PC-9 (cell line): ENCODE data around the gene PLA2G15. TPM values are rescaled to one million over a fixed set of nuclear protein-coding genes. Genes with fewer than 3 reads are reported as not detected.

ENCODE experiments used
- BruUV-seq: library from RNA; stranded (reverse); fragments of 400-500 nt; replicated peaks from 2 replicates; lab custom pipeline; 2021; lab: Mats Ljungman, UMichigan
- CTCF ChIA-PET: fragments of 300-600 bp; sonication (Branson Sonifier 250); formaldehyde crosslinking; loops from one replicate; lab custom pipeline; 2022; ENCODE audit warnings: antibody characterized with exemption; lab: Charles Lee
- POLR2A ChIA-PET: fragments of 300-600 bp; sonication (Branson Sonifier 250); formaldehyde crosslinking; loops from one replicate; lab custom pipeline; 2022; ENCODE audit warnings: antibody characterized with exemption; ENCODE audit not compliant: unreplicated experiment; lab: Charles Lee
- DNase-seq, 2 experiments: peaks; one replicate each; pipeline versions ENCODE4 v3.0.0 to v3.0.0-alpha.2; 2015 to 2022; ENCODE audit warnings: mixed read lengths in 1 of 2
- H2AFZ ChIP-seq: fragments of 200-600 bp; sonication (generic); 2 replicates; pipeline ENCODE4 v1.8.1; 2017; ENCODE audit warnings: antibody characterized with exemption
- H3F3A ChIP-seq: fragments of 200-600 bp; sonication (generic); 2 replicates; pipeline ENCODE4 v1.8.1; 2017; ENCODE audit warnings: antibody characterized with exemption, mild to moderate bottlenecking, low read depth; ENCODE audit not compliant: insufficient read depth
- H3K27ac ChIP-seq: fragments of 200-600 bp; sonication (generic); 2 replicates; pipeline ENCODE4 v1.6.1; 2016; ENCODE audit warnings: mixed run types
- H3K27me3 ChIP-seq: fragments of 200-600 bp; sonication (generic); 2 replicates; pipeline ENCODE4 v1.6.1; 2016; ENCODE audit warnings: low read depth, mixed run types; ENCODE audit not compliant: insufficient read depth
- H3K36me3 ChIP-seq: fragments of 200-600 bp; sonication (generic); 2 replicates; pipeline ENCODE4 v1.6.1; 2016; ENCODE audit warnings: low read depth, mixed run types
- H3K4me1 ChIP-seq: fragments of 200-600 bp; sonication (generic); replicated peaks from 2 replicates; pipeline ENCODE4 v1.6.1; 2016; ENCODE audit warnings: mixed run types; ENCODE audit not compliant: insufficient read depth
- H3K4me2 ChIP-seq: fragments of 200-600 bp; sonication (generic); 2 replicates; pipeline ENCODE4 v1.6.1; 2017; ENCODE audit warnings: mixed run types
- H3K4me3 ChIP-seq: fragments of 200-600 bp; sonication (generic); 2 replicates; pipeline ENCODE4 v1.6.1; 2016; ENCODE audit warnings: mixed run types
- H3K79me2 ChIP-seq: fragments of 200-600 bp; sonication (generic); 2 replicates; pipeline ENCODE4 v1.6.1; 2017; ENCODE audit warnings: low read depth, mixed run types
- H3K9me2 ChIP-seq: fragments of 200-600 bp; sonication (generic); 2 replicates; pipeline ENCODE4 v1.8.1; 2017; ENCODE audit warnings: mild to moderate bottlenecking; ENCODE audit not compliant: insufficient read depth
- H3K9me3 ChIP-seq: fragments of 200-600 bp; sonication (generic); 2 replicates; pipeline ENCODE4 v1.8.1; 2016; ENCODE audit warnings: low read depth; ENCODE audit not compliant: insufficient read depth
- H4K20me1 ChIP-seq: fragments of 200-600 bp; sonication (generic); 2 replicates; pipeline ENCODE4 v1.8.1; 2017; ENCODE audit not compliant: insufficient read depth
- CTCF ChIP-seq: fragments of 200-600 bp; sonication (generic); conservative IDR thresholded peaks from 2 replicates; pipeline ENCODE4 v1.6.1; 2017; ENCODE audit warnings: mixed run types, antibody characterized with exemption, mild to moderate bottlenecking, moderate library complexity
- EZH2 ChIP-seq: fragments of 200-600 bp; sonication (generic); IDR thresholded peaks from 2 replicates; pipeline ENCODE4 v1.8.0; 2017; ENCODE audit warnings: antibody characterized with exemption, low read depth
- intact Hi-C: fragments of 100-400 bp; cut with micrococcal nuclease; formaldehyde crosslinking; loops from one replicate; pipeline ENCODE4 v1.10.0; 2022; ENCODE audit not compliant: unreplicated experiment
- total RNA-seq: library from RNA; stranded (reverse); gene quantifications from 2 replicates; pipeline ENCODE4 v1.2.3, GENCODE V29; 2021

The PLA2G15 gene
- total RNA-seq, 1 experiment from 2014 or later: 14.0 TPM

GRCh38 chr16:68272507-68273209 is 27.5 kb downstream of the PLA2G15 start:
- no peak overlapping the region for H2AFZ ChIP-seq
- no peaks in the 10 kb centered on the region for H3K27me3 ChIP-seq
- H3K27ac ChIP-seq: no peak overlapping the region
- CTCF ChIA-PET: interaction anchor here (0.6 kb wide), 1 partner anchor 12 kb away, joined by 3 read pairs; no protein-coding TSS in a partner anchor
- intact Hi-C loops: no loop called here
- BruUV-seq: no TSS peak
- peaks cover 15% of the 10 kb centered on the region; the same call in 1 of the 2 replicates for H3K36me3 ChIP-seq
- no peaks in the 10 kb centered on the region for H3K9me2 ChIP-seq
- POLR2A ChIA-PET: no interaction called here
- H3K9me3 ChIP-seq: no peaks in the 10 kb centered on the region
- no peak for DNase-seq
- peaks cover 23% of the 10 kb centered on the region for H4K20me1 ChIP-seq
- H3K79me2 ChIP-seq: peaks cover 57% of the 10 kb centered on the region
- H3F3A ChIP-seq: peaks cover 13% of the 10 kb centered on the region; the same call in 1 of the 2 replicates
- H3K4me1 ChIP-seq: peaks cover 18% of the 10 kb centered on the region
- no peak overlapping the region for H3K4me2 ChIP-seq
- TF ChIP-seq EZH2 (no peak), CTCF (no peak)
- no peak overlapping the region for H3K4me3 ChIP-seq

- ChIA-PET CTCF (no interaction called here), POLR2A (no interaction called here)
- Histone ChIP-seq H3K36me3 (0 out of 2 replicates have a peak, but pooled peaks cover 9% of the 10 kb centered on the region), H3K9me3 (no peaks in the 10 kb centered on the region), H3K27me3 (no peaks in the 10 kb centered on the region), H3K4me2 (no peak overlapping the region), H3K9me2 (no peaks in the 10 kb centered on the region), H4K20me1 (peaks cover 19% of the 10 kb centered on the region), H3K4me3 (no peak overlapping the region), H3K27ac (no peak overlapping the region), H3F3A (peaks cover 13% of the 10 kb centered on the region; the same call in 1 of the 2 replicates), H3K79me2 (peaks cover 49% of the 10 kb centered on the region), H3K4me1 (peaks cover 11% of the 10 kb centered on the region), H2AFZ (no peak overlapping the region)
- TF ChIP-seq CTCF: no peak
- TF ChIP-seq EZH2: no peak
- BruUV-seq: no TSS peak
- intact Hi-C loops: no loop called here
- no peak for DNase-seq
Observed at GRCh38 chr16:68273459-68273858, 28.3 kb downstream of the PLA2G15 start.

GRCh38 chr16:68273896-68274295 is 28.7 kb downstream of the PLA2G15 start:
- H3K4me2 ChIP-seq: no peak overlapping the region
- no peak for DNase-seq
- ChIA-PET CTCF (no interaction called here), POLR2A (no interaction called here)
- no TSS peak for BruUV-seq
- H3K9me3 ChIP-seq: no peaks in the 10 kb centered on the region
- no peak overlapping the region for H3K4me3 ChIP-seq
- no peak overlapping the region for H3K27ac ChIP-seq
- no peaks in the 10 kb centered on the region for H3K27me3 ChIP-seq
- 0 out of 2 replicates have a peak, but pooled peaks cover 4% of the 10 kb centered on the region for H3K36me3 ChIP-seq
- peaks cover 19% of the 10 kb centered on the region for H4K20me1 ChIP-seq
- H3F3A ChIP-seq: peaks cover 13% of the 10 kb centered on the region; the same call in 1 of the 2 replicates
- intact Hi-C loops: no loop called here
- peaks cover 11% of the 10 kb centered on the region for H3K4me1 ChIP-seq
- H2AFZ ChIP-seq: no peak overlapping the region
- TF ChIP-seq CTCF (no peak), EZH2 (no peak)
- no peaks in the 10 kb centered on the region for H3K9me2 ChIP-seq
- H3K79me2 ChIP-seq: peaks cover 45% of the 10 kb centered on the region
